HEK293 (cell line): ENCODE measurements around the gene CNOT4.

Source experiments
- CTCF ChIA-PET: fragments of 350-600 bp; formaldehyde crosslinking; extraction: SDS; loops from one replicate; lab custom pipeline; 2021; ENCODE audit warnings: antibody characterized with exemption; lab: Yijun Ruan, JAX
- POLR2A ChIA-PET: fragments of 300-600 bp; formaldehyde crosslinking; extraction: SDS; loops from one replicate; lab custom pipeline; 2020; ENCODE audit warnings: antibody characterized with exemption, inconsistent platforms; lab: Yijun Ruan, JAX
- H3K27ac ChIP-seq: fragments of 200-500 bp; sonication (Bioruptor generic); 2 replicates; pipeline ENCODE4 v1.5.1; 2014; ENCODE audit warnings: low read depth, low read length, control low read depth, inconsistent platforms; ENCODE audit errors: extremely low read depth
- H3K36me3 ChIP-seq, 2 experiments: fragments of 200-500 bp in 1 of 2; sonication (Bioruptor generic) in 1 of 2; 1 replicate in 1 of 2; 2 replicates in 1 of 2; pipeline ENCODE4 v1.5.1; 2014 to 2017; ENCODE audit warnings: inconsistent platforms in 2 of 2, low read length in 2 of 2; ENCODE audit not compliant: control insufficient read depth in 2 of 2, insufficient read depth in 1 of 2
- H3K4me1 ChIP-seq: fragments of 200-500 bp; sonication (Bioruptor generic); 2 replicates; pipeline ENCODE4 v1.5.1; 2014; ENCODE audit warnings: mild to moderate bottlenecking, low read length, inconsistent platforms; ENCODE audit not compliant: control insufficient read depth, insufficient read depth
- H3K4me3 ChIP-seq: 2 replicates; pipeline ENCODE4 v1.5.1; 2011; ENCODE audit warnings: low read depth, mild to moderate bottlenecking, control low read depth, low read length, moderate library complexity
- H3K9me3 ChIP-seq: fragments of 200-500 bp; sonication (Bioruptor generic); 2 replicates; pipeline ENCODE4 v1.5.1; 2014; ENCODE audit warnings: low read depth, low read length, inconsistent platforms; ENCODE audit not compliant: control insufficient read depth, insufficient read depth
- AEBP2 ChIP-seq: fragments of 450-650 bp; formaldehyde crosslinking; IDR thresholded peaks from 2 replicates; pipeline ENCODE4 v1.5.1; 2016; ENCODE audit warnings: missing biosample characterization, missing genetic modification characterization, borderline replicate concordance
- IKZF3 ChIP-seq: fragments of 450-650 bp; IDR thresholded peaks from 2 replicates; pipeline ENCODE4 v1.5.0; 2018; ENCODE audit warnings: missing biosample characterization, mild to moderate bottlenecking, missing genetic modification characterization, moderate library complexity
- KLF10 ChIP-seq: fragments of 450-650 bp; IDR thresholded peaks from 2 replicates; pipeline ENCODE4 v1.5.1; 2018; ENCODE audit warnings: missing biosample characterization, mild to moderate bottlenecking, missing genetic modification characterization
- SCRT1 ChIP-seq: fragments of 450-650 bp; formaldehyde crosslinking; IDR thresholded peaks from 2 replicates; pipeline ENCODE4 v1.5.1; 2016; ENCODE audit warnings: missing biosample characterization, missing genetic modification characterization, borderline replicate concordance
- SCRT2 ChIP-seq: fragments of 450-650 bp; formaldehyde crosslinking; IDR thresholded peaks from 2 replicates; pipeline ENCODE4 v1.5.1; 2016; ENCODE audit warnings: missing biosample characterization, missing genetic modification characterization
- WT1 ChIP-seq: fragments of 450-650 bp; formaldehyde crosslinking; IDR thresholded peaks from 2 replicates; pipeline ENCODE4 v1.5.1; 2016; ENCODE audit warnings: missing biosample characterization, missing genetic modification characterization
- ZBTB6 ChIP-seq: fragments of 450-650 bp; formaldehyde crosslinking; IDR thresholded peaks from 2 replicates; pipeline ENCODE4 v1.5.1; 2017; ENCODE audit warnings: missing biosample characterization, missing genetic modification characterization
- ZNF155 ChIP-seq: fragments of 450-650 bp; formaldehyde crosslinking; IDR thresholded peaks from 2 replicates; pipeline ENCODE4 v1.5.1; 2016; ENCODE audit warnings: missing biosample characterization, missing genetic modification characterization
- ZNF169 ChIP-seq: fragments of 450-650 bp; formaldehyde crosslinking; IDR thresholded peaks from 2 replicates; pipeline ENCODE4 v1.5.1; 2016; ENCODE audit warnings: missing biosample characterization, missing genetic modification characterization
- ZNF274 ChIP-seq, 2 experiments: fragments of 200-500 bp in 1 of 2; fragments of 450-650 bp in 1 of 2; sonication (Bioruptor generic) in 1 of 2; formaldehyde crosslinking in 1 of 2; IDR thresholded peaks; 2 replicates each; pipeline versions ENCODE4 v1.5.1 to v1.6.1; 2014 to 2016; ENCODE audit warnings: borderline replicate concordance in 1 of 2, inconsistent platforms in 1 of 2, low read length in 1 of 2, missing biosample characterization in 1 of 2, missing genetic modification characterization in 1 of 2
- ZNF518A ChIP-seq: fragments of 450-650 bp; formaldehyde crosslinking; conservative IDR thresholded peaks from 2 replicates; pipeline ENCODE4 v1.5.1; 2016; ENCODE audit warnings: low read depth, missing biosample characterization, missing genetic modification characterization
- ZNF521 ChIP-seq: fragments of 450-650 bp; formaldehyde crosslinking; IDR thresholded peaks from 2 replicates; pipeline ENCODE4 v1.5.1; 2017; ENCODE audit warnings: missing biosample characterization, mild to moderate bottlenecking, missing genetic modification characterization
- ZNF549 ChIP-seq: fragments of 450-650 bp; IDR thresholded peaks from 2 replicates; pipeline ENCODE4 v1.5.1; 2018; ENCODE audit warnings: missing biosample characterization, missing genetic modification characterization, mild to moderate bottlenecking, inconsistent platforms, moderate library complexity
- ZNF791 ChIP-seq: fragments of 450-650 bp; formaldehyde crosslinking; IDR thresholded peaks from 2 replicates; pipeline ENCODE4 v1.5.1; 2016; ENCODE audit warnings: missing biosample characterization, missing genetic modification characterization

Gene CNOT4

GRCh38 chr7:135536150-135536549, 26.2 kb upstream of the CNOT4 start:
- Histone ChIP-seq H3K36me3 (no peaks in the 10 kb centered on the region), H3K27ac (no peak overlapping the region), H3K4me3 (no peak overlapping the region), H3K4me1 (no peaks in the 10 kb centered on the region)
- ChIA-PET CTCF (interaction anchor here (0.6 to 0.7 kb wide), 2 partner anchors 13 to 190 kb away, joined by 3 read pairs; no protein-coding TSS in a partner anchor), POLR2A (no interaction called here)
- TF ChIP-seq KLF10 (tag by site-specific recombination): no peak
- TF ChIP-seq AEBP2 (tag by site-specific recombination): no peak
- TF ChIP-seq IKZF3 (tag by site-specific recombination): no peak
- TF ChIP-seq ZNF155 (tag by site-specific recombination): no peak
- TF ChIP-seq ZBTB6 (tag by site-specific recombination): peak; percentile 36; the same call in 1 of the 2 replicates
- TF ChIP-seq ZNF549 (tag by site-specific recombination): no peak
- TF ChIP-seq ZNF518A (tag by site-specific recombination): no peak
- TF ChIP-seq WT1 (tag by site-specific recombination): no peak
- TF ChIP-seq SCRT2 (tag by site-specific recombination): peak; percentile 50; the same call in 1 of the 2 replicates
- no peak for TF ChIP-seq ZNF521 (tag by site-specific recombination)
- TF ChIP-seq ZNF791 (tag by site-specific recombination): no peak
- TF ChIP-seq, all 188 proteins: peak for 2
- H3K9me3 ChIP-seq: no peaks in the 10 kb centered on the region

- Histone ChIP-seq H3K27ac (no peak overlapping the region), H3K4me3 (no peak overlapping the region), H3K36me3 (no peaks in the 10 kb centered on the region), H3K9me3 (no peaks in the 10 kb centered on the region), H3K4me1 (no peaks in the 10 kb centered on the region)
- no peak for TF ChIP-seq ZNF169 (tag by site-specific recombination)
- no peak for TF ChIP-seq ZNF274 (IDR thresholded peaks at IDR 0.05; ENCODE audit: low read length)
- no peak for TF ChIP-seq ZNF274 (tag by site-specific recombination; IDR thresholded peaks at IDR 0.05; ENCODE audit: borderline replicate concordance)
- no peak for TF ChIP-seq SCRT1
- ChIA-PET POLR2A (interaction anchor here (0.5 kb wide), 1 partner anchor 137 kb away, joined by 5 read pairs; no protein-coding TSS in a partner anchor), CTCF (no interaction called here)
Measured at GRCh38 chr7:135527025-135527424, 17.1 kb upstream of the CNOT4 start.
